Brain microvascular endothelial cell (primary cell): ENCODE data around the gene LIPC.

Experiments used
- DNase-seq: peaks from one replicate; pipeline ENCODE4 v3.0.0-alpha.2; 2020
- H3K27ac ChIP-seq: fragments of 250-450 bp; sonication (Bioruptor Pico); 2 replicates; pipeline ENCODE4 v1.5.1; 2020; ENCODE audit warnings: mild to moderate bottlenecking, moderate library complexity
- H3K27me3 ChIP-seq: fragments of 250-450 bp; sonication (Bioruptor Pico); replicated peaks from 2 replicates; pipeline ENCODE4 v1.5.1; 2020; ENCODE audit warnings: mild to moderate bottlenecking
- H3K36me3 ChIP-seq: fragments of 250-450 bp; sonication (Bioruptor Pico); replicated peaks from 2 replicates; pipeline ENCODE4 v1.5.1; 2020; ENCODE audit warnings: mild to moderate bottlenecking
- H3K4me3 ChIP-seq: 2 replicates; pipeline ENCODE4 v1.5.1; 2011; ENCODE audit warnings: low read depth, mild to moderate bottlenecking, control low read depth, low read length, moderate library complexity
- in situ Hi-C: cut with HindIII; loops from 2 replicates; pipeline ENCODE4 v1.10.0; 2017; ENCODE audit warnings: low sequenced_read_pairs, low pct_ligation_motif_present
- TF ChIP-seq, protein P1 (sequence below): IDR thresholded peaks from 2 replicates; pipeline ENCODE4 v1.5.1; 2011; ENCODE audit warnings: low read depth, mild to moderate bottlenecking, moderate library complexity, low read length, control low read depth, inconsistent platforms; ENCODE audit errors: missing control alignments

Gene LIPC

DNA sequence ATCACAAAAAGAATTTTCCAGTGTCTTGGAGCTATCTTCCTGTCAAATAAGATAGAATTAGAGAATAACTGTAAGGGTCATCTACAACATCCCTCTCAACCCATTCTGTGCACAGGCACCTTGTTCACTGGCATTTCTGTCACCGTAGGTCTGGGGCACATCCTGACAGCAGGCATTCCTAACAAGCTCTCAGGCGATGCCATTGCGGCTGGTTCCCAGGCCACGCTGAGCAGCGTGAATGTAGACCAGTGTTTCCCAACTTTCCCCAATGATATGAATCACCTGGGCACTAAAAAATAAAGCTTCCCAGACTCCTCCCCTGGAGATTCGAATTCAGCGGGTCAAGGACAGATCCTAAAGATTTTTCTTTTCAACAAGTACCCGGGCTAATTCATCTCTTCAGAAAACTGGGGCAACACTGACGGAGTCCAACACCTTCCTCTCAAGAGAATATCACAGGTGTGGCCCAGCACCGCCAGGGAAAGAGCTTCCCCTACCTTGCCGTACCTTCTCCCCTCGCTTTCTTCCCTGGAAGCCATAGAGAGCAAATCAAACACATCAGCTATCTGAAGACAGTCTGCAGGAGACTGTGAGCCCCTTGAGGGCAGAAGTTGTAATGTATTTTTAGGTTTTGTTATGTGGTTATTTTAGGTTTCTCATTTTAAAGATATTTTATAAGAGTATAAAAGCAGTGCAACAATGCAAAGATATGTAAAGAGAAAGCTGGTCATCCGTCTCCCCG lies 143.4 kb downstream of the LIPC start:
- Histone ChIP-seq H3K36me3 (no peaks in the 10 kb centered on the region), H3K4me3 (no peak overlapping the region), H3K27me3 (no peaks in the 10 kb centered on the region), H3K27ac (no peak overlapping the region)
- in situ Hi-C loops, result no loop called here
- no peak for DNase-seq
- TF ChIP-seq, protein P1, sequence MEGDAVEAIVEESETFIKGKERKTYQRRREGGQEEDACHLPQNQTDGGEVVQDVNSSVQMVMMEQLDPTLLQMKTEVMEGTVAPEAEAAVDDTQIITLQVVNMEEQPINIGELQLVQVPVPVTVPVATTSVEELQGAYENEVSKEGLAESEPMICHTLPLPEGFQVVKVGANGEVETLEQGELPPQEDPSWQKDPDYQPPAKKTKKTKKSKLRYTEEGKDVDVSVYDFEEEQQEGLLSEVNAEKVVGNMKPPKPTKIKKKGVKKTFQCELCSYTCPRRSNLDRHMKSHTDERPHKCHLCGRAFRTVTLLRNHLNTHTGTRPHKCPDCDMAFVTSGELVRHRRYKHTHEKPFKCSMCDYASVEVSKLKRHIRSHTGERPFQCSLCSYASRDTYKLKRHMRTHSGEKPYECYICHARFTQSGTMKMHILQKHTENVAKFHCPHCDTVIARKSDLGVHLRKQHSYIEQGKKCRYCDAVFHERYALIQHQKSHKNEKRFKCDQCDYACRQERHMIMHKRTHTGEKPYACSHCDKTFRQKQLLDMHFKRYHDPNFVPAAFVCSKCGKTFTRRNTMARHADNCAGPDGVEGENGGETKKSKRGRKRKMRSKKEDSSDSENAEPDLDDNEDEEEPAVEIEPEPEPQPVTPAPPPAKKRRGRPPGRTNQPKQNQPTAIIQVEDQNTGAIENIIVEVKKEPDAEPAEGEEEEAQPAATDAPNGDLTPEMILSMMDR, result no peak

DNA sequence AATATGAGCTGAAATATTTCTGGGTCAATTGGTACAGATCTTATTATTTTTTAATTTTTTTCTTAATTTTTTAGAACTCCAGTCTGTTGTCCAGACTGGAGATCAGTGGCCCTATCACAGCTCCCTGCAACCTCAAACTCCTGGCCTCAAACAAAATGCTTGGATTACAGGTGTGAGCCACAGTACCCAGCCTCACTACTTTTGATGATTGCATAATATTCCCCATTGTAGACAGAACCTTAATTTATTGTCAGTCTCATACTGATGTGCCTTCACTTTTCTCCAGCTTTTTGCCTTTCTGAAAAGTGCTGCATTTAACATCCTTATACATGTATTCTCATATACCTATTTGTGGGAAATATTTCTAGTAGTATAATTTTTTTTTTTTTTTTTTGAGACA lies 144.9 kb downstream of the LIPC start:
- Histone ChIP-seq H3K4me3 (no peak overlapping the region), H3K27ac (no peak overlapping the region), H3K27me3 (no peaks in the 10 kb centered on the region), H3K36me3 (no peaks in the 10 kb centered on the region)
- no peak for DNase-seq
- in situ Hi-C loops, result no loop called here
- TF ChIP-seq, protein P1, result no peak

DNA sequence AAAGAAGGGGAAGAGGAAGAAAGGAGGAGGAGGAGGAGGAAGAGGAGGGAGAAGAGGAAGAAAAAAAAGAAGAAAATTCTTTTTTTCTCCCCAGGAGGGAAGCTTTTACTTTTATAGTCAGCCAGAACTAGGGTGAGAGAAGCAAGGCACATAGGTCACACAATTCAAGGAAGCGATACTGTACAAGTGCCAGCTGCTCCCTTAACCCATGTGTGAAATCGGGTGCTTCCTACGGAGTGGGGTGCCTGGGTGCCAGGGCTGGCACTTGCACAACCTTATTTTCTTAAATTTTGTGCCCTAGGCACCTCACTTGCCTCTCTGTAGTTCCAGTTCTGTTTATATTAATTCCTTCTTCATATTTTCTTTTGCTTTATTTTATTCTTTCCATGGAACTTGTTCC lies 150.4 kb downstream of the LIPC start:
- H3K27ac ChIP-seq, result no peak overlapping the region
- H3K36me3 ChIP-seq, result no peaks in the 10 kb centered on the region
- DNase-seq, result no peak
- in situ Hi-C loops, result no loop called here
- H3K27me3 ChIP-seq, result no peaks in the 10 kb centered on the region
- TF ChIP-seq, protein P1, result no peak
- H3K4me3 ChIP-seq, result no peak overlapping the region

DNA sequence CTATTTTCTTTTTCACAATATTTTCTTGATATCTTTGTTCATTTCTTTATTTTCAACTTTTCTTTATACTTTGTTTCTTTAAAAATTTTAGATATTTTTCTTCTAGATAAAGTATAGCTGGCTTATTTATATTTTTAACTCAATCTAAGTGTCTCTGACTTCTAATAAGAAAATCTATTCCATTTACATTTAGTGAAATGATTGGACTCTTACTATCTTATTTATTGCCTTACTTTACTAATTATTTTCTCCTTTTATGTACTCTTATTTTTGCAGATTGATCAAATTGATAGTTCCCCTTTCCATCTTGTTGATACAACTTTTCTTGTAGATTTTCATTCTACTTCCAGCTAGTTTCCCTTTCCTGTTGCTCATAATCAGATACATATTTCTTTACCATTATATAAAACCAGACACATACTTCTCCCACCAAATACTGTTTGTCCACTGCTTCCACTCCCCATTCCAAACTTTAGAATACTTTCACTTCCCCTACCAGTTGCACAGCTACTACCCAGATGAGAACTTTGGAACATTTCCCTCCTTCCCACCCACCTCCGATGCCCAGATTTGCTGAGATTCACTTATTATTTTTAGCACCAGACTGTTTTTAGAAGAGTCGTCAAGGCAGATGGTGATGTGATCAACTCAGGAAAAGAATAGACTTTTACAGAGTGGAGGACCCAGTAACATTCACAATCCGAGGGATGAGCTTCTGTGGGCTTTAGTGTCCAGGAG lies 151.5 kb downstream of the LIPC start:
- TF ChIP-seq, protein P1, result no peak
- H3K27ac ChIP-seq, result no peak overlapping the region
- H3K4me3 ChIP-seq, result no peak overlapping the region
- in situ Hi-C loops, result no loop called here
- no peaks in the 10 kb centered on the region for H3K27me3 ChIP-seq
- no peak for DNase-seq
- no peaks in the 10 kb centered on the region for H3K36me3 ChIP-seq

DNA sequence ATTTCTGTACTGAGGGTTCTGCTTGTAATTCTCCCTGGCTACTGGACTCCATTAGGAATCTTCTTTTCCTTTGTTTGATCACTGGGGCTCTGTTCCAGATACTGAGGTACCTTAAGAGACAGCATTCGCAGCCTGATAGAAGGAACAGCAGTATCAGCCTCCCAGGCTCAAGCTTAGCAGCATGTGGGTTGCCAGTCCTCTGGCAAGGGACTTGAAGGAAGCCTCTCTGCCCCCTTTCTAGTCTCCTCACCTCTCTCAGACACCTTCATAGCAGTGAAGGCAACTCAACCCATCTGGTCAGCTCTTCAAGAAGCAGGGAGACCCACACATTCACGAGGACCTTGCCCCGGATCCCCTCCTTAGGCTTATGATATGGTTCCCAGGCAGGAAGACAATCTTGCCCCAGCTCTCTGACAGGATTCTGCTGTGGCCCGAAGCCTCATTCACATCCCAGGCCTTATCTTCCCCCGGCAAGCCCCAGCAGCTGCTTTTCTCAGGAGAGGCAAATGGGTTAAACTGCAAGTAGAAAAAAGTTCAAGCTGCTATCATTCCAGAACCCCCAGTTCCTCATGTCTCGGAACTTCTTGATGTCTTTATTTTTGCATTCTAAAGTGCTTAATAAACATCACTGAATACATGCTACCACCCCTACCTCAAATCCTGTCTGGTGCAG lies 153.1 kb downstream of the LIPC start:
- H3K27ac ChIP-seq, result no peak overlapping the region
- in situ Hi-C loops, result no loop called here
- TF ChIP-seq, protein P1, result no peak

More for the DNA sequence above, 153.1 kb downstream of the LIPC start:
- no peaks in the 10 kb centered on the region for H3K36me3 ChIP-seq
- no peak for DNase-seq
- no peak overlapping the region for H3K4me3 ChIP-seq
- no peaks in the 10 kb centered on the region for H3K27me3 ChIP-seq
